ENCODE results near the gene SLC9C1. TPM values are rescaled to one million over a fixed set of nuclear protein-coding genes. Genes with fewer than 3 reads are reported as not detected.

SLC9C1 gene
- total and polyA plus RNA-seq, 2 of the 4 experiments (the other 2 are of a cell fraction): not detected

DNA sequence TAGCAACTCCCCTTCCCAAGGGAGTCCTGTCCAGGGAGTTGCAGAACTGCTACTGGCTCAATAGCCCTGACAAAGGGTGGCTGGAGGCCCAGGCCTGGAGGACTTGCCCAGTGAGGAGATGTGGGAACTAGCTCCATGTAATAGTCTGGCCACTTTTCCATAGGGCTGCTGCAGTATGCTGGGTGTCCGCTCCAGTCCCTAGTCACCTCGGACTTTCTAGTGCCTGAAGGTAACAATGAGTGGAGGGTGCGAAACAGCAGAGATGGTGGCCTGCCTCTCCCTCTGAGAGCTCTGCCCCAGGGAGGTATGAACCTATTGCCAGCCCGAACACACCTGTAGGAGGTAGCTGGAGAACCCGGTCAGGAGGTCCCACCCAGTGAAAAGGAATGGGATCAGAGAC is 119.0 kb downstream of the SLC9C1 start:
- no peak overlapping the region for H2AFZ ChIP-seq (replicated peaks; ENCODE audit: low read length, poor library complexity)
- in situ Hi-C loops (cut with MboI; ENCODE audit: low sequenced_read_pairs): no loop called here
- H2BK20ac ChIP-seq (ENCODE audit: low read depth, low read length): no peak overlapping the region
- no peak overlapping the region for H3K18ac ChIP-seq (ENCODE audit: low read depth, low read length)
- no peaks in the 10 kb centered on the region for H3K9me3 ChIP-seq (ENCODE audit: control insufficient read depth, insufficient read depth, low read length)
- H3K27ac ChIP-seq (ENCODE audit: insufficient read depth, low read length): no peak overlapping the region
- H4K5ac ChIP-seq (ENCODE audit: low read depth, low read length): no peak overlapping the region
- H3K4me3 ChIP-seq (ENCODE audit: insufficient read depth, low read depth, low read length): no peak overlapping the region
- no peak overlapping the region for H3K56ac ChIP-seq (ENCODE audit: extremely low read depth, insufficient read depth, low read length)
- H2AK9ac ChIP-seq (replicated peaks; ENCODE audit: low read depth, low read length, poor library complexity): no peak overlapping the region
- no peak overlapping the region for H3K14ac ChIP-seq (replicated peaks; ENCODE audit: low read depth, low read length)
- H2BK5ac ChIP-seq (ENCODE audit: low read depth, low read length, poor library complexity, severe bottlenecking): no peak overlapping the region
- DNase-seq (no peak), ATAC-seq (ENCODE audit: low read depth) (no peak)
- H3K79me1 ChIP-seq (ENCODE audit: low read depth in 1 of 2, low read length in 2 of 2): no peaks in the 10 kb centered on the region
- CTCF ChIA-PET: no interaction called here
- no peak overlapping the region for H2AK5ac ChIP-seq (ENCODE audit: low read depth, low read length)
- TF ChIP-seq, protein P1, sequence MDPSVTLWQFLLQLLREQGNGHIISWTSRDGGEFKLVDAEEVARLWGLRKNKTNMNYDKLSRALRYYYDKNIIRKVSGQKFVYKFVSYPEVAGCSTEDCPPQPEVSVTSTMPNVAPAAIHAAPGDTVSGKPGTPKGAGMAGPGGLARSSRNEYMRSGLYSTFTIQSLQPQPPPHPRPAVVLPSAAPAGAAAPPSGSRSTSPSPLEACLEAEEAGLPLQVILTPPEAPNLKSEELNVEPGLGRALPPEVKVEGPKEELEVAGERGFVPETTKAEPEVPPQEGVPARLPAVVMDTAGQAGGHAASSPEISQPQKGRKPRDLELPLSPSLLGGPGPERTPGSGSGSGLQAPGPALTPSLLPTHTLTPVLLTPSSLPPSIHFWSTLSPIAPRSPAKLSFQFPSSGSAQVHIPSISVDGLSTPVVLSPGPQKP (IDR thresholded peaks at IDR 0.05; ENCODE audit: borderline replicate concordance, low read depth, low read length): no peak
- no peak for TF ChIP-seq MXI1 (IDR thresholded peaks at IDR 0.05; ENCODE audit: borderline replicate concordance, low read depth, low read length)
- no peak for TF ChIP-seq CHD1 (IDR thresholded peaks at IDR 0.05; ENCODE audit: low read depth, low read length)
- TF ChIP-seq BHLHE40 (IDR thresholded peaks at IDR 0.05; ENCODE audit: low read depth, low read length): no peak
- no TSS peak for BruUV-seq (replicated peaks)
- no peak overlapping the region for H3K9ac ChIP-seq (ENCODE audit: low read depth, low read length)
- no peaks in the 10 kb centered on the region for H3K9me1 ChIP-seq (ENCODE audit: insufficient read depth, low read length)
- no peak overlapping the region for H3K23ac ChIP-seq (ENCODE audit: low read depth, low read length)
- H2BK15ac ChIP-seq (ENCODE audit: low read depth, low read length): no peak overlapping the region
- WGBS, 2 experiments (ENCODE audit: extremely low coverage in 2 of 2, insufficient read length in 1 of 2): no CpG with 5 or more reads among the region's 5 CpGs
- H4K91ac ChIP-seq (ENCODE audit: insufficient read depth, low read depth, low read length): no peak overlapping the region
- POLR2A ChIA-PET (ENCODE audit: unreplicated experiment): no interaction called here
- no peak overlapping the region for H3K4me2 ChIP-seq (ENCODE audit: low read depth, low read length)
- no peaks in the 10 kb centered on the region; the same call in 1 of the 2 replicates for H4K20me1 ChIP-seq (ENCODE audit: insufficient read depth, low read length)
- H2BK120ac ChIP-seq (ENCODE audit: low read depth, low read length): no peak overlapping the region
- no peak overlapping the region for H3K4ac ChIP-seq (ENCODE audit: low read depth, low read length)
- H3K27me3 ChIP-seq (ENCODE audit: control insufficient read depth, insufficient read depth, low read length): no peaks in the 10 kb centered on the region
- H3K36me3 ChIP-seq (ENCODE audit: control insufficient read depth, insufficient read depth, low read length): no peaks in the 10 kb centered on the region
- H4K8ac ChIP-seq (ENCODE audit: low read depth in 2 of 2, low read length in 2 of 2): no peak overlapping the region
- dilution Hi-C loops (cut with HindIII; ENCODE audit: low sequenced_read_pairs, unreplicated experiment): no loop called here
- no peaks in the 10 kb centered on the region for H3K4me1 ChIP-seq (ENCODE audit: control insufficient read depth, insufficient read depth, low read length)
- intact Hi-C loops (cut with micrococcal nuclease): no loop called here

Measured in IMR-90 (cell line).